Panc1 (cell line): Measurements from ENCODE around the gene ARHGEF18. TPM values are rescaled to one million over a fixed set of nuclear protein-coding genes. Genes with fewer than 3 reads are reported as not detected.

Source experiments
- ATAC-seq: fragments of 200-7000 bp; cut with Tn5 transposase; 2 replicates; pipeline ENCODE4 v1.9.1; 2020; ENCODE audit warnings: mild to moderate bottlenecking, moderate library complexity
- BruUV-seq: library from RNA; stranded (reverse); fragments of 400-500 nt; replicated peaks from 2 replicates; lab custom pipeline; 2021; lab: Mats Ljungman, UMichigan
- CTCF ChIA-PET: fragments of 300-600 bp; sonication (Branson Sonifier 250); formaldehyde crosslinking; loops from one replicate; lab custom pipeline; 2022; ENCODE audit warnings: antibody characterized with exemption; lab: Charles Lee
- POLR2A ChIA-PET: fragments of 300-600 bp; sonication (Branson Sonifier 250); formaldehyde crosslinking; loops from one replicate; lab custom pipeline; 2022; ENCODE audit warnings: antibody characterized with exemption; lab: Charles Lee
- DNase-seq: peaks from one replicate; pipeline ENCODE4 v3.0.0-alpha.2; 2010; ENCODE audit warnings: low read depth, low spot score
- H3K27ac ChIP-seq: 2 replicates; pipeline ENCODE4 v1.5.1; 2011; ENCODE audit warnings: mild to moderate bottlenecking, low read length, inconsistent platforms
- H3K27me3 ChIP-seq: fragments of 200-500 bp; sonication (Bioruptor generic); 2 replicates; pipeline ENCODE4 v1.6.0; 2014; ENCODE audit warnings: low read length, inconsistent platforms; ENCODE audit not compliant: control insufficient read depth, insufficient read depth
- H3K36me3 ChIP-seq: fragments of 200-500 bp; sonication (Bioruptor generic); 2 replicates; pipeline ENCODE4 v1.5.1; 2014; ENCODE audit warnings: inconsistent platforms, mild to moderate bottlenecking, low read length, moderate library complexity; ENCODE audit not compliant: control insufficient read depth, insufficient read depth
- H3K4me1 ChIP-seq: 2 replicates; pipeline ENCODE4 v1.5.1; 2011; ENCODE audit warnings: inconsistent platforms, mild to moderate bottlenecking, low read length, moderate library complexity; ENCODE audit not compliant: control insufficient read depth, insufficient read depth
- H3K4me3 ChIP-seq, 2 experiments: 2 replicates each; pipeline ENCODE4 v1.5.1; 2011 to 2012; ENCODE audit warnings: low read depth in 2 of 2, low read length in 2 of 2, mild to moderate bottlenecking in 2 of 2, inconsistent platforms in 1 of 2, moderate library complexity in 1 of 2
- H3K9me3 ChIP-seq: fragments of 200-500 bp; sonication (Bioruptor generic); 2 replicates; pipeline ENCODE4 v1.5.1; 2014; ENCODE audit warnings: low read depth, mild to moderate bottlenecking, inconsistent platforms, low read length, moderate library complexity; ENCODE audit not compliant: control insufficient read depth, insufficient read depth
- CTCF ChIP-seq: fragments of 450-650 bp; IDR thresholded peaks from 2 replicates; pipeline ENCODE4 v1.5.1; 2017; ENCODE audit warnings: mild to moderate bottlenecking
- POLR2AphosphoS5 ChIP-seq: IDR thresholded peaks from 2 replicates; pipeline ENCODE4 v1.6.1; 2012; ENCODE audit warnings: mild to moderate bottlenecking, low read depth, low read length, moderate library complexity
- REST ChIP-seq, 2 experiments: IDR thresholded peaks; 2 replicates each; pipeline ENCODE4 v1.6.1; 2011 to 2012; ENCODE audit warnings: low read depth in 2 of 2, control low read depth in 1 of 2, low read length in 1 of 2, mild to moderate bottlenecking in 1 of 2, moderate library complexity in 1 of 2; ENCODE audit not compliant: insufficient read depth in 1 of 2
- SIN3A ChIP-seq: IDR thresholded peaks from 2 replicates; pipeline ENCODE4 v1.6.1; 2012; ENCODE audit warnings: low read depth, mild to moderate bottlenecking, low read length, moderate library complexity, borderline replicate concordance; ENCODE audit not compliant: insufficient read depth
- TCF7L2 ChIP-seq: IDR thresholded peaks from 2 replicates; pipeline ENCODE4 v1.6.1; 2011; ENCODE audit warnings: mild to moderate bottlenecking, low read depth, low read length, inconsistent platforms
- in situ Hi-C: cut with HindIII; loops from 2 replicates; pipeline ENCODE4 v1.10.0; 2016; ENCODE audit warnings: low sequenced_read_pairs, low pct_unique_long_range_greater_than_20kb
- intact Hi-C: fragments of 100-400 bp; cut with micrococcal nuclease; formaldehyde crosslinking; loops from one replicate; pipeline ENCODE4 v1.10.0; 2022; ENCODE audit not compliant: unreplicated experiment
- total RNA-seq: library from RNA; stranded (reverse); gene quantifications from one replicate; pipeline ENCODE4 v1.2.1, GENCODE V29; 2021; ENCODE audit not compliant: unreplicated experiment

Gene ARHGEF18
- total RNA-seq, 1 experiment from 2014 or later: 39.1 TPM

GRCh38 chr19:7397687-7398086, 49.0 kb downstream of the ARHGEF18 start:
- ATAC-seq (peak; percentile 51), DNase-seq (peak; percentile 81)
- ChIA-PET CTCF (no interaction called here), POLR2A (no interaction called here)
- H3K4me3 ChIP-seq: no peak overlapping the region
- no TSS peak for BruUV-seq
- TF ChIP-seq REST (IDR thresholded peaks at IDR 0.05; ENCODE audit: insufficient read depth in 1 of 2, low read depth in 2 of 2, low read length in 1 of 2) (no peak), SIN3A (no peak), TCF7L2 (no peak), POLR2AphosphoS5 (no peak), CTCF (no peak)
- H3K4me1 ChIP-seq: peaks cover 11% of the 10 kb centered on the region
- no peaks in the 10 kb centered on the region for H3K9me3 ChIP-seq
- peaks cover 4% of the 10 kb centered on the region; the same call in 1 of the 2 replicates for H3K36me3 ChIP-seq
- H3K27me3 ChIP-seq: no peaks in the 10 kb centered on the region
- intact Hi-C loops (no loop called here), in situ Hi-C loops (no loop called here)
- no peak overlapping the region for H3K27ac ChIP-seq

Other genes starting within 250 kb of the ARHGEF18 start
- 2.5 TPM for gene INSR, start 54.5 kb upstream of the ARHGEF18 start, total RNA-seq
- 2.9 TPM for gene PEX11G, start 140.1 kb downstream of the ARHGEF18 start, total RNA-seq
- gene ZNF358, start 167.2 kb downstream of the ARHGEF18 start, total RNA-seq: 30.2 TPM
- gene MCOLN1, start 173.7 kb downstream of the ARHGEF18 start, total RNA-seq: 28.0 TPM
- gene PNPLA6, start 186.8 kb downstream of the ARHGEF18 start, total RNA-seq: 176 TPM
- gene CAMSAP3, start 246.9 kb downstream of the ARHGEF18 start, total RNA-seq: 1.7 TPM